Measurements from ENCODE around the gene DNMBP. TPM values are rescaled to one million over a fixed set of nuclear protein-coding genes. Genes with fewer than 3 reads are reported as not detected.
A peak's percentile ranks its signal among the peaks of the same experiment; 100 is the strongest.

Gene DNMBP
- polyA plus RNA-seq (2013, experiment 1 of 2), result 15.3 TPM
- 14.3 TPM for polyA plus RNA-seq (2013, experiment 2 of 2)

GRCh38 chr10:100009793-100010676 is at the start of gene DNMBP:
Gene DNMBP, minus strand, starts transcription at chr10:100009947. Its CDS starts 37,823 bp downstream, at chr10:99972124.
- H3K18ac ChIP-seq (ENCODE audit: low read depth in 1 of 2, low read length in 2 of 2), result peak within 1 kb of the TSS; percentile 86 to 87
- H3K9ac ChIP-seq (ENCODE audit: low read length), result peak within 1 kb of the TSS; percentile 94
- H3K4me1 ChIP-seq (ENCODE audit: control insufficient read depth, insufficient read depth, low read depth, low read length), result peaks cover 11% of the 10 kb centered on the region
- no peaks in the 10 kb centered on the region for H3K9me3 ChIP-seq (ENCODE audit: control insufficient read depth, low read length)
- peak within 1 kb of the TSS; percentile 90 for H4K91ac ChIP-seq (ENCODE audit: low read length)
- no peaks in the 10 kb centered on the region for H3K79me1 ChIP-seq (replicated peaks; ENCODE audit: low read length, poor library complexity, severe bottlenecking)
- peak within 1 kb of the TSS; percentile 88 for H4K8ac ChIP-seq (ENCODE audit: low read length)
- peak within 1 kb of the TSS; percentile 79 for H2AFZ ChIP-seq (ENCODE audit: low read depth, low read length)
- peak within 1 kb of the TSS in 1 of 2 experiments; percentile 85 for H2BK12ac ChIP-seq (ENCODE audit: low read length in 2 of 2)
- H3K14ac ChIP-seq (ENCODE audit: low read length in 2 of 2), result peak within 1 kb of the TSS in 1 of 2 experiments; percentile 44
- no peaks in the 10 kb centered on the region for H3K36me3 ChIP-seq (ENCODE audit: control insufficient read depth in 1 of 2, insufficient read depth in 2 of 2, low read depth in 1 of 2, low read length in 2 of 2)
- peak within 1 kb of the TSS; percentile 71 for H2BK120ac ChIP-seq (ENCODE audit: low read depth, low read length)
- H2BK5ac ChIP-seq (ENCODE audit: low read depth, low read length, poor library complexity, severe bottlenecking), result no peak within 1 kb of the TSS
- no peaks in the 10 kb centered on the region for H3K27me3 ChIP-seq (ENCODE audit: control insufficient read depth in 1 of 2, insufficient read depth in 1 of 2, low read length in 2 of 2)
- no peak within 1 kb of the TSS for H2AK5ac ChIP-seq (ENCODE audit: low read length, severe bottlenecking)
- peak within 1 kb of the TSS; percentile 79 for H3K4me2 ChIP-seq (ENCODE audit: low read length, poor library complexity, severe bottlenecking)
- WGBS, result 2% methylated on average over 84 of the region's 86 CpGs
- peak; percentile 85 for DNase-seq
- H3K23ac ChIP-seq (ENCODE audit: low read length in 2 of 2), result peak within 1 kb of the TSS; percentile 97 to 99
- peak within 1 kb of the TSS; percentile 84 to 99 for H3K4me3 ChIP-seq (ENCODE audit: insufficient read depth in 1 of 2, low read depth in 1 of 2, low read length in 2 of 2)
- H3K27ac ChIP-seq (ENCODE audit: low read length, poor library complexity, severe bottlenecking), result peak within 1 kb of the TSS; percentile 66
- peak within 1 kb of the TSS; percentile 87 to 90 for H3K4ac ChIP-seq (ENCODE audit: low read depth in 1 of 2, low read length in 2 of 2)
- H2BK15ac ChIP-seq (ENCODE audit: low read depth, poor library complexity, severe bottlenecking), result peak within 1 kb of the TSS; percentile 85

- Histone ChIP-seq H3K4me2 (ENCODE audit: low read length, poor library complexity, severe bottlenecking) (no peak overlapping the region), H2BK5ac (ENCODE audit: low read depth, low read length, poor library complexity, severe bottlenecking) (no peak overlapping the region), H3K9me3 (ENCODE audit: control insufficient read depth, low read length) (no peaks in the 10 kb centered on the region), H4K91ac (ENCODE audit: low read length) (no peak overlapping the region), H3K14ac (ENCODE audit: low read length in 2 of 2) (no peak overlapping the region), H2BK15ac (ENCODE audit: low read depth, poor library complexity, severe bottlenecking) (no peak overlapping the region), H4K8ac (ENCODE audit: low read length) (no peak overlapping the region), H2AFZ (ENCODE audit: low read depth, low read length) (no peak overlapping the region), H3K4me1 (ENCODE audit: control insufficient read depth, insufficient read depth, low read depth, low read length) (no peaks in the 10 kb centered on the region), H2BK12ac (ENCODE audit: low read length in 2 of 2) (no peak overlapping the region), H3K18ac (ENCODE audit: low read depth in 1 of 2, low read length in 2 of 2) (no peak overlapping the region), H3K9ac (ENCODE audit: low read length) (no peak overlapping the region), H3K23ac (ENCODE audit: low read length in 2 of 2) (no peak overlapping the region), H3K27me3 (ENCODE audit: control insufficient read depth in 1 of 2, insufficient read depth in 1 of 2, low read length in 2 of 2) (peaks cover 7 to 15% of the 10 kb centered on the region in 2 experiments), H3K4ac (ENCODE audit: low read depth in 1 of 2, low read length in 2 of 2) (no peak overlapping the region), H3K79me1 (replicated peaks; ENCODE audit: low read length, poor library complexity, severe bottlenecking) (no peaks in the 10 kb centered on the region), H2BK120ac (ENCODE audit: low read depth, low read length) (no peak overlapping the region), H3K4me3 (ENCODE audit: insufficient read depth in 1 of 2, low read depth in 1 of 2, low read length in 2 of 2) (no peak overlapping the region), H3K27ac (ENCODE audit: low read length, poor library complexity, severe bottlenecking) (no peak overlapping the region), H3K36me3 (ENCODE audit: control insufficient read depth in 1 of 2, insufficient read depth in 2 of 2, low read depth in 1 of 2, low read length in 2 of 2) (no peaks in the 10 kb centered on the region), H2AK5ac (ENCODE audit: low read length, severe bottlenecking) (no peak overlapping the region)
- 63% methylated on average over 1 of the region's 1 CpG for WGBS
- no peak for DNase-seq
These were observed 48.2 kb upstream of the DNMBP start for GRCh38 chr10:100057948-100058347.

- Histone ChIP-seq H3K23ac (ENCODE audit: low read length in 2 of 2) (no peak overlapping the region), H3K9me3 (ENCODE audit: control insufficient read depth, low read length) (no peaks in the 10 kb centered on the region), H2BK12ac (ENCODE audit: low read length in 2 of 2) (no peak overlapping the region), H3K4me2 (ENCODE audit: low read length, poor library complexity, severe bottlenecking) (no peak overlapping the region), H2AK5ac (ENCODE audit: low read length, severe bottlenecking) (no peak overlapping the region), H3K18ac (ENCODE audit: low read depth in 1 of 2, low read length in 2 of 2) (no peak overlapping the region), H3K27me3 (ENCODE audit: control insufficient read depth in 1 of 2, insufficient read depth in 1 of 2, low read length in 2 of 2) (peaks cover 11 to 15% of the 10 kb centered on the region in 2 experiments), H4K8ac (ENCODE audit: low read length) (no peak overlapping the region), H3K14ac (ENCODE audit: low read length in 2 of 2) (no peak overlapping the region), H2BK15ac (ENCODE audit: low read depth, poor library complexity, severe bottlenecking) (no peak overlapping the region), H3K36me3 (ENCODE audit: control insufficient read depth in 1 of 2, insufficient read depth in 2 of 2, low read depth in 1 of 2, low read length in 2 of 2) (no peaks in the 10 kb centered on the region), H3K4me3 (ENCODE audit: insufficient read depth in 1 of 2, low read depth in 1 of 2, low read length in 2 of 2) (no peak overlapping the region), H3K4me1 (ENCODE audit: control insufficient read depth, insufficient read depth, low read depth, low read length) (no peaks in the 10 kb centered on the region), H3K4ac (ENCODE audit: low read depth in 1 of 2, low read length in 2 of 2) (no peak overlapping the region), H4K91ac (ENCODE audit: low read length) (no peak overlapping the region), H2BK5ac (ENCODE audit: low read depth, low read length, poor library complexity, severe bottlenecking) (no peak overlapping the region), H3K9ac (ENCODE audit: low read length) (no peak overlapping the region), H3K79me1 (replicated peaks; ENCODE audit: low read length, poor library complexity, severe bottlenecking) (no peaks in the 10 kb centered on the region), H2AFZ (ENCODE audit: low read depth, low read length) (no peak overlapping the region), H3K27ac (ENCODE audit: low read length, poor library complexity, severe bottlenecking) (no peak overlapping the region), H2BK120ac (ENCODE audit: low read depth, low read length) (no peak overlapping the region)
- WGBS, result 30% methylated on average over 5 of the region's 6 CpGs
- DNase-seq, result no peak
These were observed 44.1 kb upstream of the DNMBP start for GRCh38 chr10:100053686-100054460.

- DNase-seq, result peak; percentile 86
- no peak overlapping the region for H2AFZ ChIP-seq (ENCODE audit: low read depth, low read length)
- no peak overlapping the region for H4K91ac ChIP-seq (ENCODE audit: low read length)
- H3K4me1 ChIP-seq (ENCODE audit: control insufficient read depth, insufficient read depth, low read depth, low read length), result peaks cover 4% of the 10 kb centered on the region
- H3K4me3 ChIP-seq (ENCODE audit: insufficient read depth in 1 of 2, low read depth in 1 of 2, low read length in 2 of 2), result no peak overlapping the region
- no peaks in the 10 kb centered on the region for H3K9me3 ChIP-seq (ENCODE audit: control insufficient read depth, low read length)
- H3K27ac ChIP-seq (ENCODE audit: low read length, poor library complexity, severe bottlenecking), result no peak overlapping the region
- no peak overlapping the region for H2AK5ac ChIP-seq (ENCODE audit: low read length, severe bottlenecking)
- no peak overlapping the region for H3K4me2 ChIP-seq (ENCODE audit: low read length, poor library complexity, severe bottlenecking)
- H3K14ac ChIP-seq (ENCODE audit: low read length in 2 of 2), result no peak overlapping the region
- no peaks in the 10 kb centered on the region for H3K36me3 ChIP-seq (ENCODE audit: control insufficient read depth in 1 of 2, insufficient read depth in 2 of 2, low read depth in 1 of 2, low read length in 2 of 2)
- no peaks in the 10 kb centered on the region for H3K79me1 ChIP-seq (replicated peaks; ENCODE audit: low read length, poor library complexity, severe bottlenecking)
- H2BK15ac ChIP-seq (ENCODE audit: low read depth, poor library complexity, severe bottlenecking), result no peak overlapping the region
- no peak overlapping the region for H2BK120ac ChIP-seq (ENCODE audit: low read depth, low read length)
- 17% methylated on average over 7 of the region's 7 CpGs for WGBS
- no peaks in the 10 kb centered on the region for H3K27me3 ChIP-seq (ENCODE audit: control insufficient read depth in 1 of 2, insufficient read depth in 1 of 2, low read length in 2 of 2)
- no peak overlapping the region for H2BK5ac ChIP-seq (ENCODE audit: low read depth, low read length, poor library complexity, severe bottlenecking)
- no peak overlapping the region for H3K23ac ChIP-seq (ENCODE audit: low read length in 2 of 2)
- H3K9ac ChIP-seq (ENCODE audit: low read length), result peak overlapping the region; percentile 80
- H3K18ac ChIP-seq (ENCODE audit: low read depth in 1 of 2, low read length in 2 of 2), result peak overlapping the region in 1 of 2 experiments; percentile 4
- H3K4ac ChIP-seq (ENCODE audit: low read depth in 1 of 2, low read length in 2 of 2), result no peak overlapping the region
- peak overlapping the region; percentile 14 for H4K8ac ChIP-seq (ENCODE audit: low read length)
- peak overlapping the region in 1 of 2 experiments; percentile 27 for H2BK12ac ChIP-seq (ENCODE audit: low read length in 2 of 2)
These were observed 36.3 kb upstream of the DNMBP start for GRCh38 chr10:100046021-100046486.

Measured in mesenchymal stem cell (in vitro differentiated cells and primary cell).